Esophagus squamous epithelium (tissue), 4 donors: ENCODE data around the gene RDH8.

Experiments used
- CTCF ChIP-seq, 6 experiments: fragments of 450-650 bp in 4 of 6; fragments of 200-600 bp in 2 of 6; sonication (generic) in 2 of 6; IDR thresholded peaks; one replicate each; pipeline ENCODE4 v1.5.1; 2016 to 2019; ENCODE audit warnings: antibody characterized with exemption in 6 of 6, mild to moderate bottlenecking in 4 of 6, moderate library complexity in 4 of 6
- POLR2A ChIP-seq, 4 donors: fragments of 450-650 bp; IDR thresholded peaks; one replicate each; pipeline ENCODE4 v1.6.1; 2017; ENCODE audit warnings: antibody characterized with exemption in 4 of 4, mild to moderate bottlenecking in 4 of 4, moderate library complexity in 3 of 4

- TF ChIP-seq POLR2A (IDR thresholded peaks at IDR 0.05) (no peak), CTCF (IDR thresholded peaks at IDR 0.05) (no peak)
These were observed 41.2 kb upstream of the RDH8 start for GRCh38 chr19:9972103-9972502.
